CD4-positive, alpha-beta T cell treated with Interleukin-15 for 1 hour (primary cell): ENCODE measurements around the gene PICK1.

Experiments
- DNase-seq: peaks from one replicate; pipeline ENCODE4 v3.0.0-alpha.2; 2020

The PICK1 gene

DNA sequence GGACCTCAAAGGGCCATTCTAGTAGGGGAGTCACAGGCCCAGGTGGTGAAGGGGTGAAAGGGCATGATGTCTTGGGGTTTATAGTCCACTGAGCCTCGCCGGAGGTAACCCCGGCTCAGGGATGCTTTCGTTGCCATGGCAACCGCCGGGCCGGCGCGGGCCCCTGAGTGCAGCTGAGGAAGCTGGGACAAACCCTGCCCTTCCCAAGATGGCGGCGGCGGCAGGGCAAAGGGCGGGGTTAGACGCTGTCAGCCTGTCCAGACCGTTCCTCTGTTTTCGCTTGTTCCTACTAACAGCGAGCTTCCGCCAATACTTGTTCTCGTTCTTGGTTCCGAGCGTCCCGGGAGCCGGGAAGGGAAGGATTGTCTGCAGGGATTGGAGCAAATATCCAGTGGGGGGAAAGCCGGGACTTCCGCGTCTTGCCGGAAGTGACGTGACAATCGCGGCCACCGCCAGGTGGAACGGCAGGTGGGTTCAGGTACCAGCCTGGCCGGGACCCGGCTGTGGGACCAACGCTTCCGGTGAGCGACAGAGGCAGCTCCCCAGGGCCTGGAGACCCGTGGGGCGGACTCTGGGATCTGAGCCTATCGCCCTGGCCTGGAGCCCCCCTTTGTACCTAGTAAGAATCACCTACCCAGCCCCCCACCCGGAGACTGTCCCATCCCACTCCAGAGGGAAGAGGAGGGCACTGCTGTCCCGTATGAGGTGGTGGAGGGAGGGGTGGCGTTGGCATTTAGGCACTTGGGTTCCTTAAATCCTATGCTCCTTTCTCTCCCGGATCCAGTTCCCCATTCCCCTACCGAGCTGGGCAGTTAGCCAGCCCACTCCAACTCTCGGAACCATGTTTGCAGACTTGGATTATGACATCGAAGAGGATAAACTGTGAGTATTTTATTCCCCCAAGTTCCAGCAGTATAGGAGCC, at the start of gene PICK1:
PICK1 (plus strand) TSS at position 436 of the 923 bp plus-strand sequence; CDS start at position 842, 406 bp downstream.
- peak; percentile 90 for DNase-seq

DNA sequence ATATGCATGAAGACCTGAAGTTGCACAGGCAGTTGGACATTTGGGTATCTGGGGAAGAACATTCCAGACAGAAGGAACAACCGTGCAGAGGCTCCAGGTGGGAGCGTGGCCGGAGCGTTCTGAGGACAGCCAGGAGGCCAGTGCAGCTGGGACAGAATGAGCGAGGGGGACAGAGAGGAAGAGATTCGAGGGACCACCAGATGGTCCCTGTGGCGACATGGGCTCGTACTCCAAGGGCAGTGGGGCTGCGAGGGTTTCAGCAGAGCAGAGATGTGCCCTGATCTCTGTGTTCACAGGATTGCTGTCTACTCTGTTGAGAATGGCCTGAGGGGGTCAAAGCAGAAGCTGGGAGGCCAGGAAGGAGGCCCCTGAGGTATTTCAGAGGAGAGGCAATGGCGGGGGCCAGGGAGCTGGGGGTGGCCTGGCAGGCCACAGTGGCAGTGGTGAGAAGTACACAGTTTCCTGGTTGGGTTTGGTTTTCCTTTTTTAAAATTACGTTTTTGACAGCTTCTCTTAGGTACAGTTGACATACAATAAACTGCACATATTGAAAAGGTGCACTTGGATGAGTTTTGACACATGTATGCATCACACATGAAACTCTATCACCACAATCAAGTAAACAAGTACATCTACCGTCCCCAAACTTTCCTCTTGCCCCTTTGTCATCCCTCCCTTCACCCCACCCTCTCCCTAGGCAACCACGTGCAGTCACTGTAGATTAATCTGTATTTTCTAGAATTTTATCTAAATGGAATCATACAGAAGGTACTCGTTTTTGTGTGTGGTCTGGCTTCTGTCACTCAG, 48.0 kb upstream of the PICK1 start:
- DNase-seq, result no peak

DNA sequence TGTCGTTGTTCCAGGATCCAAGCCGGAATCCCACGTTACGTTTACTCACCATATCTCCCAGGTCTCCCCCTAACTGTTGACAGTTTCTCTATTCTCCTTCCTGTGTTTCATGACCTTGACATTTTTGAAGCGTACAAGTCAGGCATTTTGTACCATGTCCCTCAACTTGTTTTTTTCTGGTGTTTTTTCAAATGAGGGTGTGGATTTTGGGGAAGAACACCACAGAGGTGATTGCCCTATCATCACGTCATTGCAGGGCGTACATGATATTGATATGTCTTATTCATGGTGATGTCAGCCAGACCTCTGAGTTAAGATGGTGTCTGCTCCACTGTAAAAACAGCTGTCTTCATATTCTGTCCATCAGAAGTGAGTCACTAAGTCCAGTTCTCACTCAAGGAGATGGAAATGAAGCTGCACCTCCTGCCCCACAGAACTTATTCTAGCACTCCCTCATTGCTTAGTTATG, 44.6 kb upstream of the PICK1 start:
- no peak for DNase-seq

DNA sequence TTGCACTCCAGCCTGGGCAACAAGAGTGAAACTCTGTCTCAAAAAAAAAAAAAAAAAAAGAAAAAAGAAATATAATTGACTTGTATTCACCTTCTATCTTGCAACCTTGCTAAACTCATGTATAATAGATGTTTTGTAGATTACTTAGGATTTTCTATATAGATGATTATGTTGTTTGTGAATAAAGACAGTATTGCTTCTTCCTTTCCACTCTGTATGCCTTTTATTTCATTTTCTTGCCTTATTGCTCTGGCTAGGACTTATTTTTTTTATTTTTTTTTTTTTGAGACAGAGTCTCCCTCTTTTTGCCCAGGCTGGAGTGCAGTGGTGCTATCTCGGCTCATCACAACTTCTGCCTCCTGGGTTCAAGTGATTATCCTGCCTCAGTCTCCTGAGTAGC, 43.1 kb upstream of the PICK1 start:
- DNase-seq, result no peak

DNA sequence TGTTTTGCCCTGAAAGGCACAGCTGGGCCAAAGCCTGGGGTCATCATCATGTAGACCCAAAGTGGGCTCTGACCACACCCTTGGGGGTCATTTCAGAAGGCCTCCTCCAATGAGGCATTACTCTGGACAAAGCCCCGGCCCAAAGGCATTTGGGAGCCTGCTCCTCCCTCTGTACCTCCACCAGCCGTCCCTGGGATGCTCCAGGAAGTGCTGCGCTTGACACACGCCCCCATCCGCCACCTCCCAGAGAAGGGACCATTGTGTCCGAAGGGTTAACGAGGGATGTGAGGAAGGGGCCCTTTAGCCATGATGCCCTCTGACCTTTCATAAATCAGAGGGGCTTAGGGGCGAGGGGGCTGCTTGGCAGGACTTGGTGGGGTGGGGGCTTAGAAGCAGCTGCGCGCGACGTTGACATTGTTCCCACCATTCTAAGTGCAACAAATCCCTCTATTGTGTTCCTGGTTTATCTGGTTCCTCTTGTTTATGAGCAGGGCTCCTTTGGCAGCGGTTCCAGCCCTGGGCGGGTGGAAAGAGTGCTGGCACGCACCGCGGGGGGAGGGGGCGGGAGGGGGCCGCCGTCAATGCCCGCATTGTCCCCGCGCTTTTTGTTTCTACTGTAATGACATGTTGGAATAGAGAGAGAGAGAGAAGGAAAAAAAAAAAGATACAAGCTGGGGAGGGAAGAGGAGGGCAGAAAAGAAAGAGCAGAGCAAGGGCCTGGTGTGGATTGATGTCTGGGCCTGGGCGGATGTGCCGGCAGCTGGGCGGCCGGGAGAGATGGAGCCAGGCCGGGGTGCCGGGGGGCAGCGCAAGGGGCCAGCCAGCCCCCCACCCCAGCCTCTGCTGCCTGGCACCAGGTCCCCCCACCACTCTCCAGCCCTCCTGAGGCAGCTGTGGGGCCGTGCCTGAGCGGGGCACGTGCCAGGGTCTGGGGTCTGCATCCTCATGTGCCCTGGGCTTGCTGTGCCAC, 40.7 kb upstream of the PICK1 start:
- DNase-seq, result no peak

DNA sequence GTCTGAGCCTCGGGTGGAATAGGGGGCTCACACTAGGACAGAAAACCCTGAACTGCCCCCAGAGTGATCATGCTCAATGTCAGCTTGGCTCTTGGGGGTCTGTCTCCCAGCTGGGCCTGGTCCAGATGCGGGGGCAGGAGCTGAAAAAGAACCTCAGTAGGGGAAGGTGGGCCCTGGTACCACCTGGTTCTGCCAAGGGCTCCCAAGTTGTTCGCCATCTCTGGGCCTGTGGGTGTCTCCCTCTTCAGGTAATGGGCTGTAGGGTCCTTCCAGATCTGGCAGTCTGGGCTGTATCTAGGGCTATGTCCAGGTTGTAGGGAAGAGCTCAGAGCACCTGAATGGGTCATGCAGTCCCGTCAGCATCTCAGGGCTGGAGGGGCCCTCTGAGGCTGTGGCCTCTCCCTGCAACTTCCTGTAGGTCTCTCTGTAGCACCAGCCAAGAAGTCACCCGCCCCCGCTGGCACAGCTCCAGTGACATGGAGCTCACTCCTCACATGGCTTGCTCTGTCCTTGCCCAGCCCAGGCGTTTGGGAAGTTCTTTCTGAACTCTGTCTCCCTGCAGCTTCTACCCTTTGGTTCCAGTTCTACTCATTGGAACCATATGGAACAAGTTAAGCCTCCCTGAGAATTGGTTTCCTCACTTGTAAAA, 39.8 kb upstream of the PICK1 start:
- DNase-seq, result no peak

DNA sequence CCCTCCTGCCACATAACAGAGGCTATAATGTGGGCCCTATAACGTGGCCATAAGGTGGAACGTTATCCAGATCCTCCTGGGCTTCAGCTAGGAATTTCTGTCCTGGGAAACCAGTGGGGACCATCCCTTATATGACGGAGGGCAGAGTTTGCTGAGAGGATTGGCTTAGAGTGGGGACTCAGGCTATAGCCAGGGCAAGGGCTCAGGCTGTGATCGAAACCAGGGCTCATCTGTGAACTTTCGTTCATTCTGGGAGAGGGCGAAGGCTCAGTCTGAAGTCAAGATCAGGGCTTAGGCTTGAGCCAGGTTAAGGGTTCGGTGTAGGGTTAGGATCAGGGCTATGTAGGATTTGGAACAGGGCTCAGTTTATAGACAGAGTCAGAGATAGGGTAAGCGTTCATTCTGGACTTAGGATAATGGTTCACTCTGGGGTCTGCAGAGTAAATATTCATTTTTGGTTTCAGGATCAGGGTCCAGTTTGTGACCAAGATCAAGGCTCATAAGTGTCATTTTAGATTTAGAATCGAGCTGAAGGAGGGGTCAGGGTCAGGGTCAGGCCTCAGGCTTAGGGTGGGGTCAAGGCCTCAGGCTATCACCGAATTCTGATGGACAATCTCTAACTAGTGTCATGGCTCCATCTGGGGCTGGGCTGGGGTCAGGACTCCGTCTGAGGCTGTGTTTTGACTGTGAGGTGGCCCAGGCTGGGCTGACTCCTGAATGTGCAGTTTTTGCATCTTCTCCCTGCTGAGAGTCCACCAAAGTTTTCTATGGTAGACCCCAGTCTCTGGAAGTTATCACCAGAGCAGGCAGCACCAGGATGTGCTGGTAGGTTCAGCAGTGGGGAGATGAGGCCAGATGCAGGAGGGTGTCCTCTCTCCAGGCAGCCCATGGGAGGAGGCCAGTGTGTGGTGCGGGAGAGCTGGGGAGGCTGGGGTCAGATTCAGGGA, 39.0 kb upstream of the PICK1 start:
- no peak for DNase-seq

DNA sequence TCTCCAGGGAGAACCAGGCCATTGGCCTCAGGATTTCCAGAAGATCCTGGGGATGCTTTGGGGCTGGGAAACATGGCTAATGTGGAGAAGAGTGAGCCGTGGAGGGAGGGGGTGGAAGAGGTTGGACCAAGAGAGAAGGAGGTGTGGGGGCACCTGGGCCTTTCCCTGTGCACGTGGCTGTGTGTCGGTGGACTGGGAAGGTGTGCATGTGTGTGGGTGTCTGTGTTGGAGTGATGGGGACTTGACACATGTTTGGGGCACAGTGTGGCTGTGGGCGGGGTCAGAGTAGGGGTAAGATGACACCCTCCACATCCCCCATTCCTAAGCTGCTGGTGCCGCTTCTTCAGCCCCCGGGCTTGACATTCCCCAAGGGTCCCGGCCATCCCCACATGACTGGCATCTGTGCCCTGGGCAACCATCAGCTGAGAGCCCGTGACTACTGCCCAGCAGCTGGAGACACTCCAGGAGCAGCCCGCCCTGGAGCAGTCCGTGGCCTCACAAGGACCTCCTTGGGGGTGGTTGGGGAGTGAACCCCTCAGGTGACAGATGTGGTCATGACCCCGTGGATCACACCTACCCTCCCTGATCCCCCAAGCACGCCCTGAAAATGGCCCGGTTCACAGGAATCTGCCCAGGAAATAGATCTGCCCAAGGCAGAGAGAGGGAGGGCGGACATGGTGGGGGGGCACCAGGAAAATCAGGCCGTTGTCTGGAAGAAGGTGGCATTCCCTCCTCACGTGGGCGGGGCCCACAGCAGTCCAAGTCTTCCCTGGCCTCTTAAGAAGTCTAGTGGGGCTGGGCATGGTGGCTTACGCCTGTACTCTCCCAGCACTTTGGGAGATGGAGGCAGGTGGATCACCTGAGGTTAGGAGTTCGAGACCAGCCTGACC, 38.0 kb upstream of the PICK1 start:
- DNase-seq, result no peak

DNA sequence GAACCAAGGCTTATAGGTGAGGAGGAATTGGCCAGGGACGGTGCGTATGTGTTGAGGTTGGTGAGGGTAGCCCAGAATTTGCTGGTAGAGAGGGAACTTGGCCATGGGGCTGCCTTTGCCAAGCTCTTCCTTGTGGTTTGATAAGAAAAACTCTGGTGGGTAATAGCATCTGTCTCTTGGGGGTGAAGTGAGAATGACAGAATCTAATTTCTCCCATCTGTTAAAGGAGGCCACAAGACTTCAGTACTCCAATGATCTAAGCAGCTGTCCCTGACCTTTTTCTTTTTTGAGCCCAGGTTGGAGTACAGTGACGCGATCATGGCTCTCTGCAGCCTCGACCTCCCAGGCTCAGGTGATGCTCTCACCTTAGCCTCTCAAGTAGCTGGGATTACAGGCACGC, 36.0 kb upstream of the PICK1 start:
- DNase-seq, result no peak

DNA sequence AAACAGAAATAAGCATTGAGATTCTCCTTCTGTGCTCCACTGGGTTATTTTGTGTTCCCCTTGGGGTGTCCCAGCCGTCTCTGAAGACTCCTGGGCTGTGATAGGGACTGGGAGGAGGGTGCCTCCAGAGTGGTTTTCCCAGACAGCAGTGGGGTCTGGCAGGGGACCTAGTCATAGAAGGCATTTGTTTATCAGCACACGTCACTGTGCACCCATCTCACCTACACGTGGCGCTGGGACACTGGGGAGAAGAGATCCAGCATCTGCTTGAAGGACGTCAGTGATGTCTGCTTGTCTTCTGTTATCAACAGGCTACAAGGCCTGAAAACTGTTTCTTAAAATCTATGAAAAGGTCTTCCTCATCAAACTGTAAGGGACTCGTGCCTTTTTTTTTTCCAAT, 34.2 kb upstream of the PICK1 start:
- no peak for DNase-seq

DNA sequence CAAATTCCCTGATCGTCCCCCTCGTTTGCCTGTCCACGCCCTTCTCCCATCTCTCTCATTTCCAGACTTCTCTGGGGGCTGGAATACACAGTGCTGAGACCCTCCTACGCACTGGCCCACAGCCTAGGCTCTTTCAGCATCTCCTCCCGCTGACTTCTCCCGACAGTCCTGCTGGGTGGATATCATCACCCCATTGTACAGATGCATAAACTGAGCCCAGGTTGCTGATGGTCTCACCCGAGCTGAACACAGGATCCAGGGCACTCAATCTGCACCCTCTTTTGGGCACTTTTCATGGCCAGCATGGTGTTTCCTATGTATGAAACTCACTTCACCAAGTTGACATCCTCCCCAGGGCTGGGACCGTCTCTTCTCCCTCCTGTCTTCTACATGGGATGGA, 31.7 kb upstream of the PICK1 start:
- no peak for DNase-seq

DNA sequence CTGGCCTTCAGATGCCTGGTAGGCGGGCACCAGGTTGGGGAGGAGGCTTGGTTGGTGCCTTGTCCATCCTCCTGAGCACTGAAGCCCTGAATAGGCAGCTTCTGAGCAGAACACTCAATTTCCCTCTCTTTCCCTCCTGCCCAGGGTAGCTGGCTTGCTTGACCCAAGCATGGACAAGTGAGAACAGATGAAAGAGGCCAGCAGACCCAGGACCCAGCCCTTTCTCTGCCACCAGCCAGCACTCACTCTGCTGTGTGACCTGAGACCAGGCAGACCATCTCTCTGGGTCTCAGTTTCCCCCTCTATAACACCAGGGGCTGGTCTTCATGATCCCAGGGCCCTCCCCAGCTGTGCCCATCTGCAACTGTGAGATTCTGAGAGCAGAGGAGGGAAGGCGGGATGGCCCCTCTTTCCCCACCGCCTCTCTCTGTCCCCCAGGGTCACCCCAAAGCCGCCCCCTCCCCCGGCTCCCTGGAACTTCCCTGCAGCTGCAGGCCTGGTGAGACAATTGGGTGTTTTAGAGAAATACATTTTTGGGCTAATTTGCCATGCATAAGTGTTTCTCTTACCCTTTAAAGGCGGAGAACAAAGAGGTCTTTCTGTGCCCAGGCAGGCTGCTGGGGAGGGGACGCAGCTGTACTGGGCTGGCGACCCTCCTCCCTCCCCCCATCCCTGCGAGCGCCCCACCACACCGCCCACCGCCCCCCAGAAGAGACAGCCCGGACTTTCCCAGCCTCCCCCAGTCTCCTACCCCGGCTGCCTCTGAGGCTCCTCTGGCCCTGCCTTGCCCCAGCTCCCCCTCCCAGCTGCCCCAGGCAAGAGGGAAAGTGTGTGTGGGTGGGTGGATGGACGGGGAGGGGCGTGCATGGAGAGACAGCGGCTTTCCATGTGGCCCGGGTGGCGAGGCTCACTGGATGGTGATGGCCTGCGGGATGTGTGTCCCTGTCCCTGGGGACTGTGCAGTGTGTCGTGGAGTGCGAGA, 30.8 kb upstream of the PICK1 start:
- DNase-seq, result no peak

DNA sequence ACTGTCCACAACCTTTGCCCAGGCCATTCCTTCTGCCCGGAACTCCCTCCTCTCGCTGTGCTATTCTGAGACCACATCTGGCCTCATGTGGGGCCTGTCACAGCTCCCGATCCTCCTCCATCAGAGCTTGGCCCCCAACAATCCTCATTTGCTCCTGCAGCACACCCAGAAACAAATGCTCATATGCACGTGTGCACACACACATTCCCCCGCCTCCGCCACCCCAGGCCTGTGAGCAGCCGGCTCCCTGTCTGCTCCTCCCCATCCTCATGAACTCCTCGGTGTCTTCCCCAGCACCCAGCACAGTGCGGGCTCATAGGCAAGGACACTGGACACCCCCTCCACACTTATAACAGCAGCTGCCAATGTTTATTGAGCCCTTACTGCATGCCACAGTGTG, 29.7 kb upstream of the PICK1 start:
- DNase-seq, result no peak

DNA sequence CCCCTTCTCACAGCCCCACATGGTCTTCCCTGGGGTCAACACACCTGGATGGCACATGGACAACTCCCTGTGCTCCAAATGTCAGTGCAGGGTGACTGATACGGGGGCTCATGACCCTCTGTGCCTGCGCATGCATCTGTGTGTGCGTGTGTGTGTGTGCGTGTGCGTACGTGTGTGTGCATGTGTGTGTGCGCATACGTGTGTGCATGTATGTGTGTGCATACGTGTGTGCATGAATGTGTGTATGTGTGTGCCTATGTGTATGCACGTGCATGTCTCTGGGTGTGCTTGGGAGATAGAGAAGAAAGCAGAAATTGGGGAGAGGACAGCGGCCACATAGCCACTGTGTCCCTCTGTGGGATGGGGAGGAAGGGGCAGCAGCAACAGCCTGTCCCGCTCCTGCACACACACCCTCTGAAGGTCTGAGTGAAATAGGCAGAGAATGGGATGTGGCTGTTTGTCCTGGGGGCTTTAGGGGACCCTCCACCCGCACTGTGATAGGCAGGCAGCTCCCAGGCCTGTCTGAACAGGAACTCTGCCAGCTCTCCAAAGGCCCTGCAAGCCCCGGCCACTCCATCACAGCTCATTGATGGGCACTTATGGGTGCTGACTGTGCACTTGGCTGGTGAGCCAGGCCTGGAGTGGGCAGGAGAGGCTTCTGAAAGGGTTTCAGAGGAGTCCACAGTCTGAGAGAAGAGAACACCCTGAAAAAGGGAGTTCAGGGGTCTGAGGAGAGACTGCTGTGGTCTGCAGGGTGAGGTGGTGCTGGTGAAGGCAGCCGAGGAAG, 28.7 kb upstream of the PICK1 start:
- DNase-seq, result no peak

DNA sequence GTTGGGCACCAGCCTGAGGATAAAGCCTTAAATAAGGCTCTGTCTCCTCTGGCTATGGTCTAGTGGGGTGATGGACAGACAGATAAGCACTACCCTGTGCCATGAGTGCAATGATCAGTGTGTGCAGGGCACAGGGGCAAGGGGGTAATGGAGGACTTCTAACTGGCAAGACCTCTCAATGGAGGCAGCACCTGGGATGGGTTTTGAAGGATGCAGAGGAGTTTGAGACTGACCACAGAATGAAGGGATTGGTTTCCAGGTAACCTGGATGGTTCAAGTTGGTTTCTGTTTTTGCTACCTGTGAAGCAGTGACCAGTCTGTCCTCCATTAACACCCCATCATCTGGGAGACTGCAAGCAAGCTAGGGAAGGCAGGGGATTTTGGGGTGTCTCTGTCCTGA, 27.8 kb upstream of the PICK1 start:
- no peak for DNase-seq

DNA sequence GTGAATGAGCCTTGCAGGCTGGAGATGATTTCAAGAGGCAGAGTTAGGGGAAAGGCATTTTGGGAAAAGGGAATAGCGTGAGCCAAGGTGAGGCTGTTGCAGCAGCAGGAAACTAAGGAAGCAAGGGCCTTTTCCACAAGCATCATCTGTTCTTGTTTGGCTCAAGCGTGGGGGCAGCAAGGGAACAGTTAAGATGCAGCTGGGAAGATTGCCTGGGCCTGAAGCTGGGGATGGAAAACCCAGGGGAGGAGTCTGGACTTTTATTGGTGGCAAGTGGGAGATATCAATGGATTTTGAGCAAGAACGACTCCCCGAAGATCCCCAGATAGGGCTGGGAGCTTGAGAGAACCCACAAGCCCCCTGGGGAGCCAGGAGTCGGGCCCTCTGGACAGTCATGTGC, 27.3 kb upstream of the PICK1 start:
- no peak for DNase-seq

DNA sequence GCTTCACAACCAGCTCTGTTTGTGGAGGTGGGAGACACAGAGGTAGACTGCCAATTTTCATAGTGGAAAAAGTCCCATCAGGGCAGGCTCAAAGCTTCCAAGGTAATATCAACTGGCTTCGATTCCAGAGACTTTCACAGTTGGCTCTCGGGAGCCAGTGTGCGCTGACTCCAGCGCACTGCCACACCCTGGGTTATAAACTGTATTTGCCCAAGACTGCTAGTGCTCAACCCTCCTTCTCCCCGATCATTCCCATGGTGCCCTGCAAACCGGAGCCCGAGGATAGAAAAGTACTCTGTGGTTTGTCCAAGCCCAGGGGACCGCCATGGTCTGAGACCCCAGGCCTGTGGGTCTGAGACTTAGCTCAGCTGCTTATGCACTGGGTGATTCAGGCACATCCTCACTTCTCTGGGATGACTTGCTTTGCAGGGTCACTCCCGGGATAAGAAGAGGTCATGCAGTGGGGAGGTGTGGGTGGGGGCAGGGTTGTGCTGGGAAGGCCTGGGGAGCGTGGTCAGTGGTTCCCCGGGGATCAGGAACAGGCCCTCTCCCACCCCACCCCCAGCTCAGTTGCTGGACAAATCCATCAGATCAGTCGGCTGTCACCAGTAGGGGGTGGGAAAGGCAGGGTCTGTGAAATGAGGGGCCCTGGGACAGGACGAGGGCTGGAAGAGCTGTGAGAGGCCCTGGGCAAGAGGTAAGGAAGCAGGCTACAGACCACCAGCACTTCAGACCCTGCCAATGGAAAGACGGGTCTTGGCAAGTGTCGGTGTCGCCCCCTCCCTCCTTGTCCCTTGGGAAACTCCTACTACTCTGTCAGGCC, 26.7 kb upstream of the PICK1 start:
- DNase-seq, result no peak
